CD4-positive, alpha-beta memory T cell (primary cell): ENCODE measurements around the gene TACR2. TPM values are rescaled to one million over a fixed set of nuclear protein-coding genes. Genes with fewer than 3 reads are reported as not detected.

Experiments
- CTCF ChIA-PET: fragments of 350-600 bp; sonication (Branson Sonifier 250); formaldehyde crosslinking; loops from one replicate; lab custom pipeline; 2021; ENCODE audit warnings: inconsistent platforms; ENCODE audit not compliant: partially characterized antibody; lab: Charles Lee
- POLR2A ChIA-PET: fragments of 350-600 bp; sonication (Branson Sonifier 250); formaldehyde crosslinking; loops from one replicate; lab custom pipeline; 2021; ENCODE audit not compliant: partially characterized antibody; lab: Charles Lee
- DNase-seq, 5 donors: peaks; one replicate each; pipeline versions ENCODE4 v3.0.0 to v3.0.0-alpha.2; 2020 to 2022; ENCODE audit warnings: mixed read lengths in 1 of 5
- H3K27ac ChIP-seq: one replicate; pipeline ENCODE4 v1.7.0; 2013; ENCODE audit warnings: low read depth, low read length
- H3K27me3 ChIP-seq: 2 replicates; pipeline ENCODE4 v1.7.0; 2013; ENCODE audit warnings: mild to moderate bottlenecking, low read length, moderate library complexity; ENCODE audit not compliant: insufficient read depth
- H3K36me3 ChIP-seq: 2 replicates; pipeline ENCODE4 v1.7.0; 2013; ENCODE audit warnings: mild to moderate bottlenecking, low read length, moderate library complexity; ENCODE audit not compliant: insufficient read depth
- H3K4me1 ChIP-seq: 2 replicates; pipeline ENCODE4 v1.7.0; 2013; ENCODE audit warnings: mild to moderate bottlenecking, low read length, moderate library complexity; ENCODE audit not compliant: insufficient read depth
- H3K4me3 ChIP-seq, 2 donors: one replicate each; pipeline ENCODE4 v1.7.0; 2013; ENCODE audit warnings: low read length in 2 of 2, mild to moderate bottlenecking in 1 of 2
- H3K9me3 ChIP-seq, 2 donors: one replicate each; pipeline ENCODE4 v1.7.0; 2013; ENCODE audit warnings: low read length in 2 of 2, control low read depth in 1 of 2; ENCODE audit not compliant: control insufficient read depth in 1 of 2
- H3K27ac Mint-ChIP-seq, 7 donors: one replicate each; pipeline ENCODE4 v1.8.0; 2020 to 2021; ENCODE audit warnings: mixed read lengths in 7 of 7, mild to moderate bottlenecking in 6 of 7, inconsistent platforms in 3 of 7, moderate library complexity in 3 of 7
- H3K27me3 Mint-ChIP-seq, 2 donors: one replicate each; pipeline ENCODE4 v1.8.0; 2020 to 2021; ENCODE audit warnings: mixed read lengths in 2 of 2
- H3K36me3 Mint-ChIP-seq, 2 donors: one replicate each; pipeline ENCODE4 v1.8.0; 2020 to 2021; ENCODE audit warnings: mixed read lengths in 2 of 2, inconsistent platforms in 1 of 2, mild to moderate bottlenecking in 1 of 2
- H3K4me1 Mint-ChIP-seq, 4 donors: one replicate each; pipeline ENCODE4 v1.8.0; 2020 to 2021; ENCODE audit warnings: mixed read lengths in 4 of 4, mild to moderate bottlenecking in 1 of 4
- H3K4me3 Mint-ChIP-seq, 8 donors: one replicate each; pipeline ENCODE4 v1.8.0; 2020 to 2021; ENCODE audit warnings: mixed read lengths in 8 of 8, mild to moderate bottlenecking in 7 of 8, moderate library complexity in 6 of 8, inconsistent platforms in 3 of 8
- H3K9me3 Mint-ChIP-seq, 8 donors: one replicate each; pipeline ENCODE4 v1.8.0; 2020 to 2021; ENCODE audit warnings: mixed read lengths in 8 of 8, mild to moderate bottlenecking in 5 of 8, inconsistent platforms in 3 of 8, moderate library complexity in 1 of 8
- intact Hi-C: fragments of 100-400 bp; cut with micrococcal nuclease; formaldehyde crosslinking; loops from one replicate; pipeline ENCODE4 v1.15.1; 2023
- polyA plus RNA-seq, 2 donors: library from polyadenylated mRNA; unstranded; fragments of 300-500 nt; fragmentation: Illumina TruSeq; gene quantifications; one replicate each; pipeline ENCODE4 v1.2.3, GENCODE V29; 2021
- total RNA-seq, 2 experiments: library from RNA; stranded (reverse); gene quantifications; one replicate each; pipeline ENCODE4 v1.2.3, GENCODE V29; 2021

The TACR2 gene
- total and polyA plus RNA-seq, 4 experiments from 2014 or later, result 0.17 to 0.19 TPM; not detected in 2

DNA sequence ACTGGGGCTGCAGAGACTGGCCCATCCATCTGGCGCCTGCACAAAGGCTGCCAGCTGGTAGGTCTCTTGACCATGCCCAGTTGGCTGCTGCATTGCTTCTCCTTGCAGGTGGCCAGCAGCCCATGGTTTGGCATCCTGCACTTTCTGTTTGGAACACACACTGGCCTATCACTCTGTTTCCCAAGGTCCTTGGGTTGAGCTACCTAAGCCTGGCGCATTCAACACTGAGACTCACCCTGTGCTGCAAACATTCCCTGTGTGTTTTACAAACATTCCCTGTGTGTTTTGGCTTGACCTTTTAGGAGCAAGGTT is 55.5 kb downstream of the TACR2 start:
- Mint-ChIP-seq H3K36me3 (peaks cover 20 to 55% of the 10 kb centered on the region in 2 donors), H3K4me1 (peaks cover 39 to 80% (median 56%) of the 10 kb centered on the region in 4 donors), H3K9me3 (no peaks in the 10 kb centered on the region), H3K27ac (peak overlapping the region in 6 of 7 donors; percentile 75 to 95 (median 84)), H3K27me3 (no peaks in the 10 kb centered on the region), H3K4me3 (peak overlapping the region in 3 of 8 donors; percentile 6 to 76 (median 42))
- no peak overlapping the region for H3K27ac ChIP-seq
- H3K9me3 ChIP-seq, result no peaks in the 10 kb centered on the region
- H3K4me1 ChIP-seq, result peaks cover 50% of the 10 kb centered on the region
- peaks cover 38% of the 10 kb centered on the region for H3K36me3 ChIP-seq
- DNase-seq, result no peak
- ChIA-PET POLR2A (interaction anchor here (1.3 to 5.5 kb wide), 2 partner anchors 24 to 42 kb away, joined by 5 to 46 read pairs; no protein-coding TSS in a partner anchor), CTCF (interaction anchor here (0.9 kb wide), 1 partner anchor 39 kb away, joined by 3 read pairs; no protein-coding TSS in a partner anchor)
- no peaks in the 10 kb centered on the region for H3K27me3 ChIP-seq
- intact Hi-C loops, result no loop called here
- H3K4me3 ChIP-seq, result no peak overlapping the region

DNA sequence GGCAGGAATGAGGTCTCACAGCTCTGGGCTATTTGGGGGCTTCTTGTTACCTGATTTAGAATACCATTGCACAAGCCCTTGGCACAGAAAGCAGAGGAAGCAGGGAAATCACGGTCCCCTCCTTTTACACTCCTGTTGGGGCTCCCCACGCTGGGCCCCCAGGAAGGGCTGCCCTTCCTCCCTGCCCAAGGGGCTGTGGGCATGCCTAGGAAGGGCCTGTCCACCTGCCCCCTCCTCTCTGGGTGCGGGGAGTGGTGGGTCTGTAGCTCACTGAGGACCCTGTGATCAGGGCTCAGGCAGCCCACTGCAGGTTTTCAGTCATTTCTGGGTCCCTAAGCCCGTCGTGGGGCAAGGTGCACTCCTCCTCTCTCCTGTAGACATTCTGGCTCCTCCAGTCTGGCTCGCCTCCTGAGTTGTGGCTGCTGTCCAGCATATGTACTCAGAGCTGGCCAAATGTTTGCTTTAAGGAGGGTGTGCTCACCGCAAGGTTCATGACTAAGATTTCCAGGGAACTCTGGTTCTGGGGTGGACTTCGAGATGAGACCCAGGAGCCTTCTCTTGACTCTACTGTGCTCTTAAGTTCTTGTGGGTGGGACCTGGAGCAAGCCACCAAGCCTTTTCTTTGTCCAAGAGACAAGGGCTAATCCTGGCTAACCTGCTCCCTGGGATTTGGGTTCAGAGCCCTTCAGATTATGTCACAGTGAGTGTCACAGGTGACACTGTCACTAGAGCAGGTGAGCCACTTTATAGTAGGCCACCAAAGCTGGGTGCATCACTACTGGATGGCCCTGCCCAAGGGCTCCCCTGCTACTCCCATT is 56.0 kb downstream of the TACR2 start:
- Mint-ChIP-seq H3K9me3 (no peaks in the 10 kb centered on the region), H3K4me3 (peak overlapping the region in 6 of 8 donors; percentile 26 to 76 (median 50)), H3K4me1 (peaks cover 39 to 80% (median 57%) of the 10 kb centered on the region in 4 donors), H3K27ac (peak overlapping the region; percentile 75 to 95 (median 90)), H3K27me3 (no peaks in the 10 kb centered on the region), H3K36me3 (peaks cover 20 to 50% of the 10 kb centered on the region in 2 donors)
- intact Hi-C loops, result no loop called here
- ChIA-PET POLR2A (interaction anchor here (1.3 to 5.5 kb wide), 4 partner anchors 16 to 41 kb away, joined by 4 to 46 read pairs (median 7); no protein-coding TSS in a partner anchor), CTCF (interaction anchor here (0.9 kb wide), 1 partner anchor 39 kb away, joined by 3 read pairs; no protein-coding TSS in a partner anchor)
- Histone ChIP-seq H3K4me1 (peaks cover 51% of the 10 kb centered on the region), H3K9me3 (no peaks in the 10 kb centered on the region), H3K36me3 (peaks cover 33% of the 10 kb centered on the region), H3K27ac (peak overlapping the region; percentile 10), H3K4me3 (no peak overlapping the region), H3K27me3 (no peaks in the 10 kb centered on the region)
- no peak for DNase-seq

DNA sequence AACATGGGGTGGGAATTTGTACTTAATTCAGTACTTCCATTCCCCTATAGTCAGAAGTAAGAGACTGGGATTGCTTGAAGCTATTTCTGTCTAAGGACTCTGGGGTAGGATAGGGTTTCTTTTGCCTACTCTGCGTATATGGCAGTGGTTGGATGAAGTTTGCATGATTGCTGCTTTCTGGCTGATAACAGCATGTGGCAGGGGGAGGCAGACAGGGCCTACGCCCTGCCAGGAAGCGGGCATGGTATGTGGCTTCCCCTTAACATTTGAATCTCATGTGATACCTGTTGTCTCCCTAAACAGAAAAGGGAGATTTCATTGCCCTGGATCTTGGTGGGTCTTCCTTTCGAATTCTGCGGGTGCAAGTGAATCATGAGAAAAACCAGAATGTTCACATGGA is 57.1 kb downstream of the TACR2 start:
- Histone ChIP-seq H3K36me3 (peaks cover 24% of the 10 kb centered on the region), H3K4me3 (no peak overlapping the region), H3K9me3 (no peaks in the 10 kb centered on the region), H3K4me1 (peaks cover 51% of the 10 kb centered on the region), H3K27me3 (no peaks in the 10 kb centered on the region), H3K27ac (peak overlapping the region; percentile 10)
- POLR2A ChIA-PET, result interaction anchor here (1.2 to 5.5 kb wide), 5 partner anchors 15 to 40 kb away, joined by 4 to 46 read pairs (median 5); no protein-coding TSS in a partner anchor
- DNase-seq, result peak; percentile 52 to 75 (median 59)
- H3K9me3 Mint-ChIP-seq, result no peaks in the 10 kb centered on the region
- peak overlapping the region; percentile 76 to 95 (median 90) for H3K27ac Mint-ChIP-seq
- intact Hi-C loops, result loop anchor here (2.0 kb wide), 1 partner anchor 41 kb away; no protein-coding TSS in a partner anchor
- CTCF ChIA-PET, result no interaction called here
- H3K4me1 Mint-ChIP-seq, result peaks cover 40 to 75% (median 58%) of the 10 kb centered on the region in 4 donors
- H3K4me3 Mint-ChIP-seq, result peak overlapping the region; percentile 4 to 78 (median 64)
- no peaks in the 10 kb centered on the region for H3K27me3 Mint-ChIP-seq
- peaks cover 16 to 40% of the 10 kb centered on the region in 2 donors for H3K36me3 Mint-ChIP-seq

DNA sequence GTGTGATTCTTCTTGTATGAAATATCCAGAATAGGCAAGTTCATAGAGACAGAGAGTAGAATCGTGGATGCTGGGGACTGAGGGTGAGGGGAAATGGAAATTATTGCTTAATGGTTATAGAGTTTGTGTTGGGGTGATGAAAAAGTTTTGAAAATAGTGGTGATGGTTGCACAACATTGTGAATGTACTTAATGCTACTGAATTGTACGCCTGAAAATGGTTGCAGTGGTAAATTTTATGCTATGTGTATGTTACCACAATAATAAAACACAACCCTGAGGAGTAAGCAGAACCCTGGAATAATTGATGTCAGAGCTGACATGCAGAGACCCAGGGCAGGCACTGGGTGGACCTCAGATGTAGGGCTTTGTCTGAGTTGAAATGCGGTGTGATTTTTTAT is 57.6 kb downstream of the TACR2 start:
- Mint-ChIP-seq H3K27me3 (no peaks in the 10 kb centered on the region), H3K27ac (peak overlapping the region; percentile 76 to 95 (median 90)), H3K4me1 (peaks cover 40 to 77% (median 59%) of the 10 kb centered on the region in 4 donors), H3K4me3 (peak overlapping the region; percentile 4 to 78 (median 64)), H3K36me3 (peaks cover 15 to 36% of the 10 kb centered on the region in 2 donors), H3K9me3 (no peaks in the 10 kb centered on the region)
- Histone ChIP-seq H3K9me3 (no peaks in the 10 kb centered on the region), H3K4me3 (no peak overlapping the region), H3K36me3 (peaks cover 20% of the 10 kb centered on the region), H3K27me3 (no peaks in the 10 kb centered on the region), H3K4me1 (peaks cover 51% of the 10 kb centered on the region), H3K27ac (peak overlapping the region; percentile 10)
- ChIA-PET POLR2A (interaction anchor here (1.2 to 5.5 kb wide), 4 partner anchors 14 to 40 kb away, joined by 5 to 46 read pairs (median 7); no protein-coding TSS in a partner anchor), CTCF (interaction anchor here (0.6 to 0.9 kb wide), 2 partner anchors 12 to 33 kb away, joined by 3 read pairs; no protein-coding TSS in a partner anchor)
- intact Hi-C loops, result loop anchor here (2.0 kb wide), 1 partner anchor 40 kb away; no protein-coding TSS in a partner anchor
- DNase-seq, result no peak

DNA sequence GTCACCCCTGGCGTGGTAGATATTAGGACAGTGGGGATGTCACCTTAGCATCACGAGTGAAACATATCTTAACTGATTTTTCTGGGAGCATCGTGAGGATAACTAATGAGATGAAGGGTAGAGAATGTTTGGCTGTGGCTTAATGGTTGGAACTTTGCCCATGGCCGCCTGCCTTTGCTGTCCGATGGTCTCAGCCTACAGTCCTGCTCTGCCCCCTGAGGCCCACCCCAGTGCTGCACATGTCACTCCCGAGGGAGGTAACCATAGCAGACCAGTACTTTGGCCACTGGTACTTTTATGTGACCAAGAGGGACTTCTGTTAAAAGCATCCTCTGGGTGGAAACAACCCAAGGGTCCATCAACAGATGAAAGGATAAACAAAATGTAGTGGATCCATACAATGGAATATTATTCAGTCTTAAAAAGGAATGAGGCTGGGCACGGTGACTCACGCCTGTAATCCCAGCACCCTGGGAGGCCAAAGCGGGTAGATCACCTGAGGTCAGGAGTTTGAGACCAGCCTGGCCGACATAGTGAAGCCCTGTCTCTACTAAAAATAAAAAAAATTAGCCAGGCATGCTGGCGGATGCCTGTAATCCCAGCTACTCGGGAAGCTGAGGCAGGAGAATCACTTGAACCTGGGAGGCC is 58.4 kb downstream of the TACR2 start:
- H3K4me1 ChIP-seq, result peaks cover 59% of the 10 kb centered on the region
- intact Hi-C loops, result loop anchor here (2.0 kb wide), 1 partner anchor 39 kb away; no protein-coding TSS in a partner anchor
- peaks cover 44 to 75% (median 59%) of the 10 kb centered on the region in 4 donors for H3K4me1 Mint-ChIP-seq

DNA sequence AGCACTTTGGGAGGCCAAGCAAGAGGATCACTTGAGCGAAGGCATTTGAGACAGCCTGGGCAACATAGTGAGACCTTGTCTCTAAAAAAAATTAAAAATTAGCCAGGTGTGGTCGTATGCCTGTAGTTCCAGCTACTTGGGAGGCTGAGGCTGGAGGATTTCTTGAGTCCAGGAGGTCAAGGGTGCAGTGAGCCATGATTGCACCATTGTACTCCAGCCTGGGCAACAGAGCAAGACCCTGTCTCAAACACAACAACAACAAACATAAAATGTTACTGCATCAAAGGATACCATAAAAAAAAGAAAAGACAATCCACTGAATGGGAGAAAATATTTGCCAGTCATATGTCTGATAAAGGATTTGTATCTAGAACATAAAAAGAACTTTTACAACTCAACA is 60.5 kb downstream of the TACR2 start:
- Mint-ChIP-seq H3K36me3 (peaks cover 8 to 15% of the 10 kb centered on the region in 2 donors), H3K9me3 (no peaks in the 10 kb centered on the region), H3K4me3 (no peak overlapping the region), H3K4me1 (peaks cover 37 to 69% (median 48%) of the 10 kb centered on the region in 4 donors), H3K27me3 (no peaks in the 10 kb centered on the region), H3K27ac (peak overlapping the region in 2 of 7 donors; percentile 60 to 61)
- Histone ChIP-seq H3K9me3 (no peaks in the 10 kb centered on the region), H3K27me3 (no peaks in the 10 kb centered on the region), H3K36me3 (peaks cover 7% of the 10 kb centered on the region), H3K27ac (no peak overlapping the region), H3K4me1 (peaks cover 49% of the 10 kb centered on the region), H3K4me3 (no peak overlapping the region)
- no peak for DNase-seq
- POLR2A ChIA-PET, result no interaction called here
- CTCF ChIA-PET, result interaction anchor here (1.0 kb wide), 1 partner anchor 21 kb away, joined by 5 read pairs; no protein-coding TSS in a partner anchor
- intact Hi-C loops, result no loop called here

More for the DNA sequence above, 58.4 kb downstream of the TACR2 start:
- Mint-ChIP-seq H3K36me3 (peaks cover 9 to 28% of the 10 kb centered on the region in 2 donors), H3K27me3 (no peaks in the 10 kb centered on the region), H3K27ac (peak overlapping the region; percentile 70 to 95 (median 92)), H3K9me3 (no peaks in the 10 kb centered on the region), H3K4me3 (peak overlapping the region in 5 of 8 donors; percentile 25 to 65 (median 43))
- no peaks in the 10 kb centered on the region for H3K27me3 ChIP-seq
- H3K36me3 ChIP-seq, result peaks cover 11% of the 10 kb centered on the region
- ChIA-PET POLR2A (interaction anchor here (0.6 to 5.5 kb wide), 5 partner anchors 13 to 39 kb away, joined by 4 to 46 read pairs (median 5); no protein-coding TSS in a partner anchor), CTCF (interaction anchor here (0.6 to 0.9 kb wide), 2 partner anchors 34 to 372 kb away, joined by 3 to 4 read pairs; no protein-coding TSS in a partner anchor)
- H3K4me3 ChIP-seq, result no peak overlapping the region
- no peak overlapping the region for H3K27ac ChIP-seq
- H3K9me3 ChIP-seq, result no peaks in the 10 kb centered on the region
- no peak for DNase-seq
